CD14-positive monocyte (primary cell): ENCODE measurements around the gene TMEM150A. TPM values are rescaled to one million over a fixed set of nuclear protein-coding genes. Genes with fewer than 3 reads are reported as not detected.

Experiments used
- DNase-seq, 3 donors: peaks; one replicate each; pipeline ENCODE4 v3.0.0-alpha.2; 2011 to 2022
- H2AFZ ChIP-seq: 2 replicates; pipeline ENCODE4 v1.6.0; 2012; ENCODE audit warnings: mild to moderate bottlenecking, low read depth, low read length, inconsistent platforms; ENCODE audit not compliant: insufficient read depth, poor library complexity, severe bottlenecking
- H3K27ac ChIP-seq, 2 donors: 1 replicate in 1 of 2; 2 replicates in 1 of 2; pipeline ENCODE4 v1.5.1; 2012 to 2013; ENCODE audit warnings: low read length in 2 of 2, control low read depth in 1 of 2, inconsistent platforms in 1 of 2, low read depth in 1 of 2, mild to moderate bottlenecking in 1 of 2
- H3K27me3 ChIP-seq, 2 donors: one replicate each; pipeline versions ENCODE4 v1.6.0 to v1.6.1; 2011 to 2013; ENCODE audit warnings: low read length in 2 of 2; ENCODE audit not compliant: control insufficient read depth in 2 of 2, insufficient read depth in 2 of 2
- H3K36me3 ChIP-seq, 2 donors: replicated peaks in 1 of 2; 1 replicate in 1 of 2; 2 replicates in 1 of 2; pipeline versions ENCODE4 v1.5.1 to v1.6.1; 2012 to 2013; ENCODE audit warnings: low read length in 2 of 2, control low read depth in 1 of 2, inconsistent platforms in 1 of 2, mild to moderate bottlenecking in 1 of 2; ENCODE audit not compliant: insufficient read depth in 2 of 2, control insufficient read depth in 1 of 2
- H3K4me1 ChIP-seq, 2 donors: 1 replicate in 1 of 2; 2 replicates in 1 of 2; pipeline versions ENCODE4 v1.5.1 to v1.6.1; 2012 to 2013; ENCODE audit warnings: low read length in 2 of 2, control low read depth in 1 of 2, inconsistent platforms in 1 of 2, mild to moderate bottlenecking in 1 of 2, moderate library complexity in 1 of 2; ENCODE audit not compliant: insufficient read depth in 2 of 2, control insufficient read depth in 1 of 2
- H3K4me2 ChIP-seq: replicated peaks from 2 replicates; pipeline ENCODE3; 2012; ENCODE audit warnings: low read length, moderate library complexity, mild to moderate bottlenecking; ENCODE audit not compliant: poor library complexity, severe bottlenecking; ENCODE audit errors: extremely low read depth
- H3K4me3 ChIP-seq, 3 experiments: fragments of 200-600 bp in 1 of 3; sonication (generic) in 1 of 3; replicated peaks in 1 of 3; 1 replicate in 2 of 3; 2 replicates in 1 of 3; pipeline ENCODE4 v1.5.1; 2011 to 2013; ENCODE audit warnings: low read length in 3 of 3, mild to moderate bottlenecking in 3 of 3, control low read depth in 2 of 3, low read depth in 2 of 3, inconsistent platforms in 1 of 3, moderate library complexity in 1 of 3
- H3K79me2 ChIP-seq: 2 replicates; pipeline ENCODE4 v1.6.0; 2012; ENCODE audit warnings: mild to moderate bottlenecking, control low read depth, inconsistent platforms, low read length, moderate library complexity; ENCODE audit not compliant: insufficient read depth
- H3K9ac ChIP-seq: 2 replicates; pipeline ENCODE4 v1.6.0; 2017; ENCODE audit warnings: low read length, mild to moderate bottlenecking; ENCODE audit not compliant: insufficient read depth, poor library complexity, severe bottlenecking
- H3K9me3 ChIP-seq, 2 donors: replicated peaks in 1 of 2; 1 replicate in 1 of 2; 2 replicates in 1 of 2; pipeline versions ENCODE4 v1.5.1 to v1.6.1; 2012 to 2013; ENCODE audit warnings: low read length in 2 of 2, control low read depth in 1 of 2; ENCODE audit not compliant: control insufficient read depth in 1 of 2, insufficient read depth in 1 of 2
- H4K20me1 ChIP-seq: 2 replicates; pipeline ENCODE4 v1.6.0; 2012; ENCODE audit warnings: mild to moderate bottlenecking, low read length, control low read depth, moderate library complexity; ENCODE audit not compliant: insufficient read depth
- H3K27ac Mint-ChIP-seq, 7 donors: one replicate each; pipeline ENCODE4 v1.8.0; 2020; ENCODE audit warnings: mild to moderate bottlenecking in 7 of 7, mixed read lengths in 7 of 7, moderate library complexity in 6 of 7, inconsistent platforms in 2 of 7
- H3K27me3 Mint-ChIP-seq, 3 donors: one replicate each; pipeline ENCODE4 v1.8.0; 2021 to 2022; ENCODE audit warnings: low read depth in 3 of 3, mild to moderate bottlenecking in 3 of 3, mixed read lengths in 3 of 3, moderate library complexity in 3 of 3, inconsistent platforms in 1 of 3
- H3K36me3 Mint-ChIP-seq, 2 donors: one replicate each; pipeline ENCODE4 v1.8.0; 2020; ENCODE audit warnings: mixed read lengths in 2 of 2, inconsistent platforms in 1 of 2, mild to moderate bottlenecking in 1 of 2
- H3K4me1 Mint-ChIP-seq: one replicate; pipeline ENCODE4 v1.8.0; 2020; ENCODE audit warnings: mild to moderate bottlenecking, mixed read lengths
- H3K4me3 Mint-ChIP-seq, 2 donors: one replicate each; pipeline ENCODE4 v1.8.0; 2020; ENCODE audit warnings: mild to moderate bottlenecking in 2 of 2, mixed read lengths in 2 of 2, moderate library complexity in 1 of 2
- H3K9me3 Mint-ChIP-seq, 7 donors: one replicate each; pipeline ENCODE4 v1.8.0; 2020 to 2022; ENCODE audit warnings: mixed read lengths in 7 of 7, mild to moderate bottlenecking in 6 of 7, moderate library complexity in 6 of 7, inconsistent platforms in 2 of 7
- WGBS: methylation state at CpG from one replicate; pipeline ENCODE4 v1.1.5; 2013; ENCODE audit warnings: missing lambda C conversion rate; ENCODE audit not compliant: insufficient coverage; 5-methylcytosine and 5-hydroxymethylcytosine counted together
- intact Hi-C, 2 donors: fragments of 100-400 bp; cut with micrococcal nuclease; formaldehyde crosslinking; loops; one replicate each; pipeline versions ENCODE4 v1.15.0 to v1.15.1; 2023
- polyA plus RNA-seq, 3 donors: library from polyadenylated mRNA; depleted of rRNA in 1 of 3; unstranded in 2 of 3; stranded (reverse) in 1 of 3; fragments of 300-500 nt in 2 of 3; fragments of >200 nt in 1 of 3; fragmentation: Illumina TruSeq in 2 of 3; gene quantifications; 1 replicate in 2 of 3; 2 replicates in 1 of 3; pipeline ENCODE4 v1.2.3, GENCODE V29; 2012 to 2021
- TF ChIP-seq, protein P1 (sequence below): fragments of 200-600 bp; IDR thresholded peaks from one replicate; pipeline ENCODE4 v1.8.0; 2022; ENCODE audit warnings: antibody characterized with exemption, mild to moderate bottlenecking

The TMEM150A gene
- polyA plus RNA-seq, 3 donors = 24.7 to 29.1 (median 26.6) TPM

DNA sequence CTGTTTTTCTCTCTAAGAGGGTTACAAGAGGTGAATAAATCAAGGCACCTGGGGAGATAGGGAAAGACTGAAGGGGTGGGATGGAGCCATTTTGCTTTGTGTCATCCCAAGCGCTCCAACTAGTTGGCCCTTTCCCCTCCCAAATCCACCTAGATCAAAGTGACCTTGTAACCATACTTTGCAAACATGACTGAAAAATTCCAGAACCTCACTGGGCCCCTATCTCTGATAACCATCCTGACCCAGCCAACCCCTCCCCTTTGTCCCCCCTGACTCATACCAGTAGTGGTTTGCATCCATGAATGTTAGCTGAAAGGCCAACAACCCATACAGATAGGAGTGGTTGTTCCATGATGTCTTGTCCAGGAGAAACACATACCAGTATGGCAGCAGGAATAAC lies 44.3 kb downstream of the TMEM150A start:
- peaks cover 24 to 29% of the 10 kb centered on the region in 2 donors for H3K4me1 ChIP-seq
- H3K4me1 Mint-ChIP-seq = peaks cover 28% of the 10 kb centered on the region
- H4K20me1 ChIP-seq = no peaks in the 10 kb centered on the region
- H3K4me3 ChIP-seq = no peak overlapping the region
- peaks cover 0 to 4% (median 0%) of the 10 kb centered on the region in 7 donors for H3K9me3 Mint-ChIP-seq
- H2AFZ ChIP-seq = no peak overlapping the region
- no peaks in the 10 kb centered on the region for H3K9me3 ChIP-seq
- no peaks in the 10 kb centered on the region for H3K27me3 Mint-ChIP-seq
- H3K4me2 ChIP-seq = no peak overlapping the region
- no peak for DNase-seq
- H3K27ac Mint-ChIP-seq = peak overlapping the region in 3 of 7 donors; percentile 36 to 72 (median 49)
- TF ChIP-seq, protein P1, sequence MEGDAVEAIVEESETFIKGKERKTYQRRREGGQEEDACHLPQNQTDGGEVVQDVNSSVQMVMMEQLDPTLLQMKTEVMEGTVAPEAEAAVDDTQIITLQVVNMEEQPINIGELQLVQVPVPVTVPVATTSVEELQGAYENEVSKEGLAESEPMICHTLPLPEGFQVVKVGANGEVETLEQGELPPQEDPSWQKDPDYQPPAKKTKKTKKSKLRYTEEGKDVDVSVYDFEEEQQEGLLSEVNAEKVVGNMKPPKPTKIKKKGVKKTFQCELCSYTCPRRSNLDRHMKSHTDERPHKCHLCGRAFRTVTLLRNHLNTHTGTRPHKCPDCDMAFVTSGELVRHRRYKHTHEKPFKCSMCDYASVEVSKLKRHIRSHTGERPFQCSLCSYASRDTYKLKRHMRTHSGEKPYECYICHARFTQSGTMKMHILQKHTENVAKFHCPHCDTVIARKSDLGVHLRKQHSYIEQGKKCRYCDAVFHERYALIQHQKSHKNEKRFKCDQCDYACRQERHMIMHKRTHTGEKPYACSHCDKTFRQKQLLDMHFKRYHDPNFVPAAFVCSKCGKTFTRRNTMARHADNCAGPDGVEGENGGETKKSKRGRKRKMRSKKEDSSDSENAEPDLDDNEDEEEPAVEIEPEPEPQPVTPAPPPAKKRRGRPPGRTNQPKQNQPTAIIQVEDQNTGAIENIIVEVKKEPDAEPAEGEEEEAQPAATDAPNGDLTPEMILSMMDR = no peak
- no peak overlapping the region for H3K9ac ChIP-seq
- no peak overlapping the region for H3K27ac ChIP-seq
- H3K36me3 ChIP-seq = peaks cover 35 to 56% of the 10 kb centered on the region in 2 donors
- no peak overlapping the region for H3K4me3 Mint-ChIP-seq
- intact Hi-C loops = no loop called here
- no CpG with 5 or more reads among the region's 1 CpG for WGBS
- no peaks in the 10 kb centered on the region for H3K27me3 ChIP-seq
- H3K79me2 ChIP-seq = peaks cover 55% of the 10 kb centered on the region
- H3K36me3 Mint-ChIP-seq = peaks cover 44 to 59% of the 10 kb centered on the region in 2 donors

DNA sequence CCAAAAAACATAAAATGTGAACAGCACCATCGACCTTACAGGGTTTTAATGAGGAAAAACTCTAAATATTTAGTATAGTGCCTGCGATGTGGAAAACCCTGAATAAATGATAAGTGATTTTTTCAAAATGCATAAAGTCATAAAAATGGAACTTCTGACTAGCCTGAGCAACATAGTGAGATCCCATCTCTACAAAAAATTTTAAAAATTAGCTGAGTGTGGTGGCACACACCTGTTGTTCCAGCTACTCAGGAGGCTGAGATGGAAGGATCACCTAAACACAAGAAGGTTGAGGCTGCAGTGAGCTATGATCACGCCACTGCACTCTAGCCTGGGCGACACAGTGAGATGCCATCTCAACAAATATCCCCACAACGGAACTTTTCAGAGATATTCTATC lies 45.4 kb downstream of the TMEM150A start:
- Mint-ChIP-seq H3K36me3 (peaks cover 54 to 69% of the 10 kb centered on the region in 2 donors), H3K27me3 (no peaks in the 10 kb centered on the region), H3K4me1 (peaks cover 26% of the 10 kb centered on the region), H3K4me3 (no peak overlapping the region), H3K9me3 (peaks cover 0 to 2% (median 0%) of the 10 kb centered on the region in 7 donors), H3K27ac (no peak overlapping the region)
- Histone ChIP-seq H3K4me2 (no peak overlapping the region), H3K27me3 (no peaks in the 10 kb centered on the region), H3K36me3 (peaks cover 43 to 66% of the 10 kb centered on the region in 2 donors), H2AFZ (no peak overlapping the region), H3K4me1 (peaks cover 16 to 21% of the 10 kb centered on the region in 2 donors), H4K20me1 (no peaks in the 10 kb centered on the region), H3K79me2 (peaks cover 55% of the 10 kb centered on the region), H3K4me3 (no peak overlapping the region), H3K9me3 (no peaks in the 10 kb centered on the region), H3K9ac (no peak overlapping the region), H3K27ac (no peak overlapping the region)
- WGBS = 86% methylated on average over 2 of the region's 5 CpGs
- TF ChIP-seq, protein P1 = no peak
- intact Hi-C loops = no loop called here
- no peak for DNase-seq
